Renal cortical epithelial cell (primary cell): ENCODE results near the gene STX3. TPM values are rescaled to one million over a fixed set of nuclear protein-coding genes. Genes with fewer than 3 reads are reported as not detected.
"Not testable (repeated sequence)": the region's sequence is repeated elsewhere in the genome, so short reads cannot be mapped to it uniquely, and the experiment has no call there.

Experiments used
- DNase-seq: peaks from one replicate; pipeline ENCODE4 v3.0.0-alpha.2; 2011; ENCODE audit warnings: low read depth
- total RNA-seq: library from RNA; depleted of rRNA; stranded (reverse); fragments of >200 nt; gene quantifications from 2 replicates; pipeline ENCODE4 v1.2.3, GENCODE V29; 2014

The STX3 gene
- total RNA-seq, 1 donor from 2014 or later: 91.6 TPM

DNA sequence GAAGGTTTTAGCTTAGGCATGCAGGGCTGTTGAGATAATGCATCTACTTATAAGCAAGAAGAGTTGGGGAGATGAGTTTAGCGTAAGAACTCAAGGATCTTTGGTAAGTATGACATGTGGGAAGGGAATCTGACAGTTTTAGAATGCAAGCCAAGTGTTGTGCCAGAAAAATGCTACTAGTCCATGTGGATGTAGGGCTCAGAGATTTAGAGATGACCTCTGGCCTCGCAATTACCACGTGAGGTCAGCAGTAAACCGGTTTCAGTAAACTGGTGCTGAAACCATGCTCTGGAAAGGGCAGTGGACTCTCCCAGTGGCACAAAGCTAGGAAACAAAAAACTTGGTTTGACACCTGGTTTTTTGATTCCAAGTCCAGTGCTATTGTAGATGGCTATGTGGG is 36.5 kb downstream of the STX3 start:
- no peak for DNase-seq

DNA sequence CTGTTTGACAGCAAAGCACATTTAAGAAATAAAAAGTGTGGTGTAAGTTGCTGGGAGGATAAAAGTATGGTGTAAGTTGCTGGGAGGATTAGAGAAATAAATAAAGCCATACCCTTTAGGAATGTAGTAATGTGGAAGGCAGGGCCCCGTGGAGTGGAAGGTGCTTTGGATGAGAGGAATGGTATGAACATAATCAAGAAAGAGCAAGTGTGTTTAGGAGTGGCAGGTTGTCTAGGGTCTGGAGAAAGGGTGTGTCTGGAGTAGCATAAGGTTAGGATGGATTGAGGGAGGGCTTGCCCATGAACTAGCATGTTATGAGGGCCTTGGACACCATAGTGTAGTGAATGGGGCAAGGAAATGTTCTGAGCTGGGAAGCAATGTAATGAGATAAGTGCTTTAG is 37.3 kb downstream of the STX3 start:
- no peak for DNase-seq

DNA sequence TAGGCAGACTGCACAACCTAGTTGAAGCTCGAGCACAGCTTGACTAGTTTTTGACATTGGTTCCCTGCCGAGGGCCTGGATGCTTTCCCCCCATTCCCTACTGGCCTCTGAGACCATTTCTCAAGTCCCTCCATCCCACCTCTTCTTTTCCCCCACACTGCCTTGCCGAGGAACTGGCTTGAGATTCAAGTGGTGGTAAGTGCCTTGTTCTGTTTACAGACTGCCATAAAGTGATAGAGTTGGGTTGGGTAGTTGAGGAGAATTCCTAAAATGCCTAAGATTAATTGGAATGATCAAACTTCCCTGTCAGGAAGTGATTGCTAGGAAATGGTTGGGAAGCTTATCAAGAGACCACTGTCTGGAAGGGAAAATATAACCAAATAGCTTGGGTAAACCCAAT is 39.2 kb downstream of the STX3 start:
- no peak for DNase-seq

DNA sequence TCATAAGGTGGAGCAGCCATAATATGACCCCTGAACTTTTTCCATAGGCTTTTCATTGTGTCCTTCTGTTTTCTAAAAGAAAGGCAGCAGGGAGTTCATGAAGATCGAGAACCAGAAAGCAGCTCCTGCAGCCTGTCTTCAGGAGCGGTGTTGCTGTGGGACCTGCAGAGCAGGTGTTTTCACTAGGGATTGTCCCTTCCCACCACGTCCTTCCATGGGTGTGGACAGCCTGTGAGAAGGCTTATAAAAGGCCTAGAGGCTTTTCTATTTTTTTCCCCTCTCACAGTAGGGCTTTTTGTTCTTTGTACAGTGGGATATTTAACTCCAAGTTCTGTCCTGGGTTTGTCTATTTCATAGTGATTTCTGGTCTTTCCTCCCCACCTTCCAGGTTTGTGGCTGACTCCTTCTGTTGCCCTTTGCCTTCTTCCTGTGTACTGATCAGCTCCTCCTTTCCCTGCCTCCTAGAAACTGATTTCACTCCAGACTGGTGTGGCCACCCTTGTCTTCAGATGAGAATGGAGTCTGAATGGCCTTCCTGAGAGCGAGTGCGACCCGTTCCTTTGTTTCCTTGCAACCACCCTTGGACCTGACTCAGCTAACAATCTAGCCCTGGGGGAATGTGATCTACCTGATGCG is 45.3 kb downstream of the STX3 start:
- no peak for DNase-seq

DNA sequence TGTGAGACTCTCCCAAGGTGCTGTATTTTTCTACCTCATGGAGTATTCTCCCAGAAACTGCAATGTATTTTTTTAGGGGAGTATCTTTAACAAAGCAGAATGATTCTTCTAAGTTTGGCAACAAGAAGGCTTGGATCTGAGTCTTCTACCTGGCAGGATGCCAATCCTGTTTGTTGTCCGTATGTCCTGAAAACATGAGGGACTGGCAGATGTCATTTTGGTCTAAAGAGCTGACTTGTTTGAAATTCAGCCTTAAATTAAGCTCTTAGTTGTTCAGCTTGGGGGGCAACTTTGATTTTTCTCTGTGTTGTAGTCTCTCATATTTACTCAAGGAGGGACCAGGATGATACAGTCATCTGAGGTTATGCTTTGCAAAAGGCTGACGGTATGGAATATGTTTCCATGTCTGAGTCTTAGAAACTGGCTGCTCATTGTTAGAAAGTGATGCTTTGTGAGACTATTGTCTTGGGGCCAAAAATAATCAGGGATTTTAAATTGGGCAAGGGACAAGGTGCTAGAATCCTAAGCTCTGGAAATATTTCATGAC is 46.1 kb downstream of the STX3 start:
- no peak for DNase-seq

DNA sequence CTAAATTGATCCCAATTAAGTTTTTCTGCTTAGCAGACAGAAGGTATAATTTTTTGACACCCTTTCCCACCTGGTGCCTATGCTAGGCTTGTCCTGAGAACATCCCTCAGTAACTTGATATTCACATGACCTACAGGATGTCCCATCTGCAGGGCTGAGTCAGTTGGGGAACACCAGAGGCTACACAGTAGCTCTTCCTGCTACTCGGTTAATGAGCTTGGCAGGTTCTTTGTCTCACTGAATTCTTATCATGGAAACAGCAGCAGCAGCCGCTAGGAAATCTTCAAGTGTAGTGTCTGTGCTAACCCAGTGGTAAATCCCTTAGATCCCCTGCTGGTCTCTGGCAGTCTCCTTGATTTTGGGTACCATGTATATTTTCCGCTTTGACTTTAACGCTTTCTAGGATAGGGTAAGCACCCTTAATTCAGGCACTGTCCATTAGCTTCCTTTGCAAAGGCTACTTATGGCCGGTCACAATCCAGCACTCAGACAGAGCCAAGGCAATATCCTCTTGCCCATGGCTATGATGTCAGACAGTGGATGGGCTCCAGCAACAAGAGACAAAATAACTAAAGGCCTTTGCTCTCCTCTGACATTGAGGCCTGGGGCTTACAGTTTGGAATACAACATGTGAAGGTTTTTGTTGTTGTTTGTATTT is 46.9 kb downstream of the STX3 start:
- DNase-seq: peak; percentile 44

DNA sequence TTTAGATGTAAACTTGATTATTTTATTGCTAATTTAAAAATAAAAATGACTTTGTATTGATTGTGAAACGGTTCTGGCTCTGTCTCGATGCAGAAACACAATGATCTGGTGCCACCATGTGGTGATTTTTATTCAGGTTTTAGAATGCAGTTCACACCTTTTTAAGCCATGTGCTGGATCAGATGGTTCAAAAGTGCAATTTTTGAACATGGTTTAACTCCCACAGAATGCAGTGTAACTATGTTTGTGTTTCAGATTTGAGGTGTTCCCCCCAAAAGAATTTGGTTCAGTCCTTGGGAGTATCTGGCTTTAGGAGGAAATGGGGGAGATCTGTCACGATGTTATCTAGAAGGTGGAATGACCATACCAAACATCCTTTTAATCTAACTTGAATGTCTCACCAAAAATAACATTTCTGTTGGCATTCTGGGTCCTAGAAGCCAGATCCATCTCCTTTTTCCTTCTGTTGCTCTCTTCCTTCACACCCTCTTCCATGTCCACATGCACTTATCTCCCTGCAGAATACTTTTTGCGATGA is 47.5 kb downstream of the STX3 start:
- peak; percentile 55 for DNase-seq

DNA sequence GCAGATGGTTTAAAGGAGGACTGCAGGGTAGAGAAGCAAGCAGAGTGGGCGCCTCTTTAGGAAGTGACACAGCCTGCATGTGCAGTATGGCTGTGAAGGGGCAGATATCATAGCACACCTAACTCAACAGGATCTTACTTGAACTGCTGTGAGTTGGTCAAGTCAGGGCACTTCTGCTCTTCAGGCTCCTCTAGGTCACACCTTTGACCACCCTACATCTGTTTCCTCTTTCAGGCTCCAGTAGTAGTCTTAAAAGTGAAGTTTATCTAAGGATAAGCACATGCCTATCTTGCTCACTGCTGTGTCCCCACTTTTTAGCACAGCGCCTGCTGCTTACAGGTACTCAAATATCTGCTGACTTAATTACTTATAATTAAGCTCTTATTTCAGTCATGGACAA is 48.9 kb downstream of the STX3 start:
- no peak for DNase-seq

DNA sequence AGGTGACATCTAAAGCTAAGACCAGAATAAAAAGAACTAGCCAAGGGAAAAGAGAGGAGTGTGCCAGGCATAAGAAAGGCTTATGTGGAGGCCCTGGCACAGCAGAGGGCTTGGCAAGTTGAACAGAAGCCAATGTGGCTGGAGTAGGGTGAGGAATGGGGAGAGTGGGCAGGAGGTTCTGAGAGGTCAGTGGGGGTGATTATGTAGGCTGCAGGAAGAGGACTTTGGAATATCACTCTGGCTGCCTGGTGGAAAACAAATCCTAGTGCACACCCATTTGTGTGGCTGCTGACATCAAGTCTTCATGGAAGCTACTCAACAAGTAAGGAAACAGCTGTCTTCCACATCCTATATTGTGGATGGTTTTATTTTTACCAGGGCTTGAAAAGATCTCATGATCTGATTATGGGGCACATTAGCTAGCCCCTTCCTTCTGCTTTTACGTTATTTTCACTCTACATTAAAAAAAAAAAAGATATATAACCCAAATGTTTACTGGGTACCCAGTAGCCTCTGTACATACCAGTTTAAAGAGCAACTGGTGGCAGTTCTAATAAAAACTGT is 52.0 kb downstream of the STX3 start:
- DNase-seq: peak; percentile 41

DNA sequence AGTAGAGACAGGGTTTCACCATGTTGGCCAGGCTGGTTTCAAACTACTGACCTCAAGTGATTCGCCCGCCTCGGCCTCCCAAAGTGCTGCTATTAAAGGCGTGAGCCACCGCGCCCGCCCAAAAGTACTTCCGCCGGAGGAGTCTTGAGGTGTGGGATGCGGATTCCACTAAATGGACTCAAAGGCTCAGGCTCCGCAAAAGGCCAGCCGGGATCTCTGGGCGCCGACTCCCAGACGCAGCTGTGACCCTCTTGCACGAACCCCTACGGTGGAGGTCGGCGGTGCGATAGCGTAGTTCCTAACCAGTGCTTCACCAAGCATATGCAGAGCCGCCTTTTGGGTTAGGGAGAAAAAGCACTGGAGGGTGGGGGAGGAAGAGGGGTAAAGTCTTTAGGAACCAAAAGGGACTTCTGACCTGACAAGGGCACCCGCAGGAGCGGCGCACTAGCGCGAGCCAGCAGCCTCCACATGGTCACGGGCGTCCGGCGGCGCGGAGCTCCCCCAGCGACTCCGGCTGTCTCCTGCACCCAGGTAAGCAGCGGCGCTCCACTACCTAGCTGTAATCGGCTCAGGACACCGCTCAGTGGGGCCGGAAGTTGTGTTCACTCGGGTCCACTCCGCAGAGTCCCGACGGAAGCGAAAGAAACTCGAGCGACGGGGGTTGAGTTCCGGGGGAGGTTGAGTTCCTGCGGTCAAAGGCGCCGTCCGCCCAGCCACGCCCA is 55.2 kb downstream of the STX3 start, which contains the start of gene MRPL16:
TSS of gene MRPL16 (minus strand) at position 590 of the 722 bp plus-strand sequence. CDS start at position 470, 120 bp downstream.
- peak; percentile 73 for DNase-seq

DNA sequence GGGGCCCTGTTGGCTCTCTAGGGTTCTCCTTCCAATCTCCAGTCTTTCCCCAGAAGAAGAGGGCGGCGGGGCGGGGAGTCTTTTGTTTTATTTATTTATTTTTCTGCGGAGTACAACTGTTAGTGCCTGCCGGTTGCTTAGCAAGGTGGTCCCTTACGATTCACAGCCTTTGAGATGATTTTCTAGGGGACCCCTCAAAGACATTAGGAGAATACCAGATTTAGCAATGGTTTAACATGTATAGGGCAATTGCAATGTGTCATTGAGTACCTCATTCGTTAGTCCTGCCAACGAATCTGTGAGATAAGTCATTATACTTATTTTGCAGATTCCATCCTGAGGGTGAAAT is 55.7 kb downstream of the STX3 start:
- no peak for DNase-seq

DNA sequence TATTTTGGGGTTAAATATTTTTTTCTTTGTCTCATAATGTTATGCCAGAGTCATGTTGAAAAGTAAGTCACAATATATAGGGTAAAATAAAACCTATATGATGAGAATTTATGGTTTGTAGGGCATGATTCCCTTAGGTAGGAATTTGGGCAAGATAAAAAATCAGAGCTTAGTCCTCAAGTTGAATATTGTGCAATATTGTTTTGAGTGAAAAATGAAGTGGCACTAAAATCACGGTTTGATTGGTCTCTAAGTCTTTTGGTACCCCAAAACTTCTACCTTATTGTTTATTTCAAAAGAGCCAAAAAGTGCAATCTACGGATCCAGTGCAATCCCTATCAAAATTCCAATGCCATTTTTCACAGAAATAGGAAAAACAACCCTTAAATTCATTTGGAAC is 57.0 kb downstream of the STX3 start:
- DNase-seq: no peak

DNA sequence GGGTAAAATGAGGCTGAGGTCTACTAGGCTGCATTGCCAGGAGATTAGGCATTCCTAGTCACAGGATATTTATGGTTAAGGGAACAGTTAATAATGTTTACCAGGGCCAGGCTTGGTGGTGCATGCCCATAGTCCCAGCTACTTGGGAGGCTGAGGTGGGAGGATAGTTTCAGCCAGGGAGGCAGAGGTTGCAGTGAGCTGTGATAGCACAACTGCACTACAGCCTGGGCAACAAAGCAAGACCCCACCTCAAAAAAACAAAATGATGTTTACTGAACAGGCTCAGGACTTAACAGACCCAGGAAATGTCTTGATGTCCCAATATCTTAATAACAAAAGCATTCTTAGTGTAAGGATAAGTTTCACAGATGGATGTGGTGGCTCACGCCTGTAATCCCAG is 58.2 kb downstream of the STX3 start:
- no peak for DNase-seq

DNA sequence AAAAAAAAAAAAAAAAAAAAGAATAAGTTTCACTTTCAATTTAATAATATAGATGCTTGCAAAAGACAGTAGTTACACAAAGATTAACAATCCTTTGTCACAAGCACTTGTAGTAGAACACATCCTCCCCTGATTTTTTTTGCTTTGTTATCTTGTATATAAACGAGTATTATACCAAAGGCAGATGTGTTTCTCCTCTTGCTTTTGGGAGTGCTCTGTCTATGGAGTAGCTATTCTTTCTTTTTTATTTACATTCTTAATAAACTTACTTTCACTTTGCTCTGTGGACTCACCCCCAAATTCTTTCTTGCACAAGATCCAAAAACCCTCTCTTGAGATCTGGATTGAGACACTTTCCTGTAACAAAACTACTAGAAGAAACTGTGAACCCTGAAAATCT is 58.8 kb downstream of the STX3 start:
- DNase-seq: no peak

DNA sequence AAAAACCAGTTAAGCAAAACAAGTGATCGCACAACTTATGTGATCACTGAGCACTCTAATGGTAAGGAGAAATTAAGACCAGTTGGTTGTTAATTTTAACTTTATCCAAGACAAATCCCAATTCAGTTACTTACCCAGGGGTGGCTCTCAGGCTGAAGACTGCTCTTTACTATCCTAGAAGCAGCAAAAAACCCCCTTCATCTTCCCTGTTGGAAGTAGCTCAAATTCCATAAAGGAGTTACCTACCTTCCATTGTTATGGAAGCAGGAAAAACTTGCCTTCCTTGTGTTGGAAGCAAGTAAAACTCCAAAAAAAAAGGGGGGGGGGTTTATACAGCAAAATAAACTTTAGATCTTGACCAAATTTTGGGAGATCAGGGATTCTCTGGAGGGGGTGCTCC is 60.6 kb downstream of the STX3 start:
- DNase-seq: no peak

DNA sequence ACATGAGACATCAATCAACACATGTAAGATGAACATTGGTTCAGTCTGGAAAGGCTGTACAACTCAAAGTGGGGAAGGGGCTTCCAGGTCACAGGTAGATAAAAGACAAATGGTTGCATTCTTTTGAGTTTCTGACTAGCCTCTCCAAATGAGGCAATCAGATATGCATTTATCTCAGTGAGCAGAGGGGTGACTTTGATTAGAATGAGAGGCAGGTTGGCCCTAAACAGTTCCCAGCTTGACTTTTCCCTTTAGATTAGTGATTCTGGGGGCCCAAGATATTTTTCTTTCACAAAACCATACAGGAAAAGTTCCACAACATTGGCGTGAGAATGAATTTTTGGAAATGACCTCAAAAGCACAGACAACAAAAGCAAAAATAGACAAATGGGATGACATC is 61.3 kb downstream of the STX3 start:
- not testable (repeated sequence) for DNase-seq

DNA sequence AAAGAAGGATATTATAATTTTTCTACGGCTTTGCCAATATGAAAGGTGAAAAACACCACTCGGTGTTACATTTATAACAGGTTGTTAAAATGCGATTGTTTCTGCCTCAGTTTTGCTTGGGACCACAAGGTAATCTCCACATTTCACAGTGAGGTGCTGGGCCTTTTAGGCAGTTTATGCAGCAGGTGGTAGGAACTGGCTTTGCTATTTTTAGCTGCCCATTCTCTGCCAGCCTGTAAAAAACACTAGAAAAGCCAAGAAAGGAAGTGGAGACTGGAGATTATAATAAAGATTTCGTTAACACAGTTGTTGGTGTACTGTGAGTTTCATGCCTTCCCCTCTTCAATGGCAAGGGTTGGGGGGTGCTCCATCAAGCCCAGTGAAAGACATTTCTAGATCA is 63.4 kb downstream of the STX3 start:
- no peak for DNase-seq

DNA sequence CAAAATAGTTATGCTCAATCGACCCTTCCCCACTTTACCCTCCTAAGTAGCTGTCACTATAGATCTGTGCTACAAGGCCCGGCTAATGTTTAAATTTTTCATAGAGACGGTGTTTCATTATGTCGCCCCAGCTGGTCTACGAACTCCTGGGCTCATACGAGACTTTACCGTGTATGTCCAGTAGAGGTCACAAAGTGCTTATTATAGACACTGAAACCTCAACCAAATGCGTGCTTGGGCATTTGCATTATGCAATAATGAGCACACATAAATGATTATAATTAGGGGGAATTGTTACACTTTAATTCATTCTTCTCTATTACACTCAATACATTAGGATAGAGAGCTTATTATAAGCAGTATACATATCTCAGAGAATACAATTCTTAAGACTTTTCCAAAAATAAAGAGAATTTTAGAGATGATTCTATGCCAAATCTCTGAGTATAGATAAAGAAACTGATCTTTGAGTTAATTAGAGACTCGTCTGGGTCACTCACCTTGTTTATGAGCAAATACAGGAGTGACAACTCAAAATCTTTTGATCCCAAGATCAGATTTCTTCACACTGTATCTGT is 67.9 kb downstream of the STX3 start:
- peak; percentile 73 for DNase-seq

DNA sequence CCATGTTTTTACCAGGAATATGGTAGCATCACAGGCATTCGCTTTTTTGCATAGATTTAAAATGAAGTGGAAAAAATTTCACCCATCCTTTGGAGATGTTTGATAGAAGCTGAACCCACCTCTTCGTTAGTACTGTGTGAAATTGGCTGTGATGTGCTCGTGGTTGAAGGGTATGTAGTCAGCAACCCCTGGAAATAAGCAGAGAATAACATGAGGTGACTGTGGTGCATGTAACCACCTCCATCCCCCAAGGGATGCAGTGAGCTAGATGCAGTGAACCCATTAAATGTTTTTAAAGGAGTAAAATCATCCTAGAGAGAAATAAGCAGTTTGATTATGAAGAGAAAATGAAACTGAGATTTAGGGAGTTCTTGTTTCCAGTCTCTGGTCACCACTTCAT is 74.2 kb downstream of the STX3 start:
- DNase-seq: no peak

DNA sequence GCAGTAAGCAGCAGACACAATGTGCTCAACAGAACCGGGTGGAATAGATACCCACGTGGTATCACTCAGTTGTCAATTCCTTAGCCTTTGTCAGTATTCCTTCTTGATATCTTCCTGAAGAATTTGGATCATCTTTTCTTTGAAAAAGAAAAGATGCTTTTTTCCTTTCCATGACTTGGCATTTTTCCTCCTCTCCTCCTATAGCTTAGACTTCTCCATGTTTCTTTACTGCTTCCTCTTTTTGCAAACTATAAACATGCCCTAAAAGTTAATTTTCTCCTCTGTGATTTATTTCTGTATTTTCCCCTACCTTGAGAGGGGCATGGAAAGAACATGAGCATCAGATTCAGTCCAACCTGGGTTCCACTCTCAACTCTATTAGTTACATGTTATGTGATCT is 78.4 kb downstream of the STX3 start:
- DNase-seq: no peak

DNA sequence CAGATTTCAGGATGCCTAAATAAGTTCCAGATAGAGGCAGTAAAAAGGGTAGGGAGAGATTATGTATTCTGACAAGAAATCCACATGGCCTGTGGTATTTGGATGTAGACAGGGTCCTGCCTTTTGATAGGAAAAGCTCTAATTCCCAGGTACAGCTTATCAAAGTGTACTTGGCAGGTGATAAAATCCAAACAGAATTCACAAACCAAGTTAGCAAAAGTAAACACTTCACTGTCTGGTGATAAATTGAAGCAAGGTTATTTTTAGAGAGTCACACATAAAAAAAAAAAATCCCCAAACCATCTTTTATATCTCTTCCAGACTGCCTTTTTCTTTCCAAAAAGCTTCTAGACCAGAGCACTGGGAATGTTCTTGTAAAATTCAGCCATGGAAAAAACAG is 84.4 kb downstream of the STX3 start:
- no peak for DNase-seq

DNA sequence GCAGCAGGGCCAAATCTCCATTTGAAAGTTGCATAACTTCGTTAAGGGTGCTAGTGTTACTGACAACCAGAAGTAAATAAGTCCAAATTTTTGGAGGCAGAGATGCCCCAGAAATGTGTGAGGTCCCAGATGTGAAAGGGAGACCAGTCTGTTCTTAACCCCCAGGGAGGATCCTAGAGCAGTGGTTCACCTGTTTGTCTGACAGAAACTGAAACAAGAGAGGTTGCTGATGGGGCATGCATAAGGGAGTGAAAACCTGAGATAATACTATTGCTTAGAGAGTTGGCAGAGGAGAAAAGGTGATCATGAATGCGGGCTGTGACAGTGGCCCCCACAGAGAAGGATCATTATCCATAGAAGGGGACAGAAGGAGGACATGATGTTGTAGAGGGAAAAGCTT is 86.3 kb downstream of the STX3 start:
- no peak for DNase-seq
